Uterus (tissue), 4 donors: ENCODE measurements around the gene UGT1A8. TPM values are rescaled to one million over a fixed set of nuclear protein-coding genes. Genes with fewer than 3 reads are reported as not detected.
"Not testable (repeated sequence)": the region's sequence is repeated elsewhere in the genome, so short reads cannot be mapped to it uniquely, and the experiment has no call there.

Source experiments
- DNase-seq, 2 donors: peaks; one replicate each; pipeline ENCODE4 v3.0.0-alpha.2; 2019 to 2020
- H3K27ac ChIP-seq, 2 donors: fragments of 200-600 bp; sonication (generic); 1 replicate in 1 of 2; 2 replicates in 1 of 2; pipeline ENCODE4 v1.5.1; 2016 to 2018
- H3K27me3 ChIP-seq, 2 donors: fragments of 200-600 bp; sonication (generic); one replicate each; pipeline ENCODE4 v1.5.1; 2018 to 2019; ENCODE audit warnings: control low read depth in 1 of 2
- H3K36me3 ChIP-seq, 2 donors: fragments of 200-600 bp; sonication (generic); one replicate each; pipeline ENCODE4 v1.5.1; 2019; ENCODE audit warnings: control low read depth in 1 of 2
- H3K4me1 ChIP-seq, 2 donors: fragments of 200-600 bp; sonication (generic); one replicate each; pipeline ENCODE4 v1.5.1; 2018 to 2019; ENCODE audit warnings: control low read depth in 1 of 2
- H3K4me3 ChIP-seq, 2 donors: fragments of 200-600 bp; sonication (generic); 1 replicate in 1 of 2; 2 replicates in 1 of 2; pipeline ENCODE4 v1.5.1; 2018 to 2019; ENCODE audit warnings: mild to moderate bottlenecking in 1 of 2
- H3K9me3 ChIP-seq, 2 donors: fragments of 200-600 bp; sonication (generic); one replicate each; pipeline ENCODE4 v1.5.1; 2019; ENCODE audit warnings: control low read depth in 1 of 2
- POLR2A ChIP-seq, 2 donors: fragments of 450-650 bp; IDR thresholded peaks; one replicate each; pipeline ENCODE4 v1.6.1; 2016; ENCODE audit warnings: antibody characterized with exemption in 2 of 2, mild to moderate bottlenecking in 1 of 2, moderate library complexity in 1 of 2
- intact Hi-C: fragments of 100-400 bp; cut with DNase I; formaldehyde crosslinking; loops from one replicate; pipeline ENCODE4 v1.15.1; 2023; ENCODE audit warnings: low total_unique reads
- total RNA-seq, 4 donors: library from RNA; depleted of rRNA in 3 of 4; stranded (reverse); fragments of >200 nt in 3 of 4; gene quantifications; one replicate each; pipeline versions ENCODE4 v1.1.0 to v1.2.4, GENCODE V29; 2014 to 2023
- TF ChIP-seq, protein P1 (sequence below), 4 experiments: fragments of 200-600 bp in 2 of 4; fragments of 450-650 bp in 2 of 4; sonication (generic) in 2 of 4; IDR thresholded peaks; one replicate each; pipeline ENCODE4 v1.5.1; 2016 to 2019; ENCODE audit warnings: antibody characterized with exemption in 4 of 4, mild to moderate bottlenecking in 2 of 4, moderate library complexity in 1 of 4
- donor health status: DM: yes; HTN: yes; CAD: no.

UGT1A8 gene
- total RNA-seq, 4 donors from 2014 or later: not detected

DNA sequence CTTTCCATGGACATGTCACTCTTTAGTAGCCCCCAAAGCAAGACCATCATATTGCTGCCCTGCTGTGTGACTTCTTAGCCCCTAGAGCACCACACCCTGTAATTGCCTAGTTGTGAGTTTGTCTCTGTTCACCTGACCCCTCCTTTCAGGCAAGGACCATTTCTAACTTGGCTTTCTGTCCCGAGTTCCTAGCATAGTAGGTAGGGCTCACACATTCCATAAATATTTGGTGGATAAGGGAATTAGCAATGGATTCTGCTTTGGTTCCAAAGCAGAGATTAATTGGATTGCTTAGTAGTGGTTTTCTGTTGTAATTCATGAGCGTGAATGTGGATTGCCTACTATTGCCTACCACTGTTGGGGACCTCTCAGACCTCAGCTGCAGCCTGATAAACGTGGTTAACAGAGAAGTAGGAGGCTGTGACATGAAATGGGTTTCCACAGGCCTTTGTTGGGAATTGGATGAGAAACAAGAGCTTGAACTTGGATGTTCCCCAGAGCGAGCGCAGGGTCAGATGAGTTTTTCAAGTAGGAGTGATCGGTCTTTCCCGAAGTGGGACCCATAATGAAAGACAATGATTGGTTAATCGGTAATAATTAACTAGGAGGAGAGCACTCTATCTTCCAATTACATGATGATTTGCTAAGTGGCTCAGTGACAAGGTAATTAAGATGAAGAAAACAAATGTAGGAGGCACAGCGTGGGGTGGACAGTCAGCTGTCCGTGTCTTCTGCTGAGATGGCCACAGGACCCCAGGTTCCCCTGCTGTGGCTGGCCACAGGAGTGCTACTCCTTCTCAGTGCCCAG lies 129.2 kb downstream of the UGT1A8 start:
- Histone ChIP-seq H3K27ac (no peak overlapping the region), H3K9me3 (no peaks in the 10 kb centered on the region), H3K27me3 (no peaks in the 10 kb centered on the region), H3K4me1 (no peaks in the 10 kb centered on the region), H3K36me3 (no peaks in the 10 kb centered on the region), H3K4me3 (no peak overlapping the region)
- TF ChIP-seq, protein P1, sequence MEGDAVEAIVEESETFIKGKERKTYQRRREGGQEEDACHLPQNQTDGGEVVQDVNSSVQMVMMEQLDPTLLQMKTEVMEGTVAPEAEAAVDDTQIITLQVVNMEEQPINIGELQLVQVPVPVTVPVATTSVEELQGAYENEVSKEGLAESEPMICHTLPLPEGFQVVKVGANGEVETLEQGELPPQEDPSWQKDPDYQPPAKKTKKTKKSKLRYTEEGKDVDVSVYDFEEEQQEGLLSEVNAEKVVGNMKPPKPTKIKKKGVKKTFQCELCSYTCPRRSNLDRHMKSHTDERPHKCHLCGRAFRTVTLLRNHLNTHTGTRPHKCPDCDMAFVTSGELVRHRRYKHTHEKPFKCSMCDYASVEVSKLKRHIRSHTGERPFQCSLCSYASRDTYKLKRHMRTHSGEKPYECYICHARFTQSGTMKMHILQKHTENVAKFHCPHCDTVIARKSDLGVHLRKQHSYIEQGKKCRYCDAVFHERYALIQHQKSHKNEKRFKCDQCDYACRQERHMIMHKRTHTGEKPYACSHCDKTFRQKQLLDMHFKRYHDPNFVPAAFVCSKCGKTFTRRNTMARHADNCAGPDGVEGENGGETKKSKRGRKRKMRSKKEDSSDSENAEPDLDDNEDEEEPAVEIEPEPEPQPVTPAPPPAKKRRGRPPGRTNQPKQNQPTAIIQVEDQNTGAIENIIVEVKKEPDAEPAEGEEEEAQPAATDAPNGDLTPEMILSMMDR (IDR thresholded peaks at IDR 0.05): no peak
- TF ChIP-seq POLR2A (IDR thresholded peaks at IDR 0.05): no peak
- no peak for DNase-seq
- intact Hi-C loops: no loop called here

DNA sequence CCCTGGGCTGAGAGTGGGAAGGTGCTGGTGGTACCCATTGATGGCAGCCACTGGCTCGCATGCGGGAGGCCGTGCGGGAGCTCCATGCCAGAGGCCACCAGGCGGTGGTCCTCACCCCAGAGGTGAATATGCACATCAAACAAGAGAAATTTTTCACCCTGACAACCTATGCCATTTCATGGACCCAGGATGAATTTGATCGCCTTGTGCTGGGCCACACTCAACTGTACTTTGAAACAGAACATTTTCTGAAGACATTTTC lies 129.8 kb downstream of the UGT1A8 start:
- no peaks in the 10 kb centered on the region for H3K9me3 ChIP-seq
- no peak for TF ChIP-seq POLR2A (IDR thresholded peaks at IDR 0.05)
- TF ChIP-seq, protein P1 (IDR thresholded peaks at IDR 0.05): no peak
- no peak overlapping the region for H3K27ac ChIP-seq
- no peak overlapping the region for H3K4me3 ChIP-seq
- DNase-seq: no peak
- intact Hi-C loops: no loop called here
- no peaks in the 10 kb centered on the region for H3K4me1 ChIP-seq
- no peaks in the 10 kb centered on the region for H3K36me3 ChIP-seq
- no peaks in the 10 kb centered on the region for H3K27me3 ChIP-seq

DNA sequence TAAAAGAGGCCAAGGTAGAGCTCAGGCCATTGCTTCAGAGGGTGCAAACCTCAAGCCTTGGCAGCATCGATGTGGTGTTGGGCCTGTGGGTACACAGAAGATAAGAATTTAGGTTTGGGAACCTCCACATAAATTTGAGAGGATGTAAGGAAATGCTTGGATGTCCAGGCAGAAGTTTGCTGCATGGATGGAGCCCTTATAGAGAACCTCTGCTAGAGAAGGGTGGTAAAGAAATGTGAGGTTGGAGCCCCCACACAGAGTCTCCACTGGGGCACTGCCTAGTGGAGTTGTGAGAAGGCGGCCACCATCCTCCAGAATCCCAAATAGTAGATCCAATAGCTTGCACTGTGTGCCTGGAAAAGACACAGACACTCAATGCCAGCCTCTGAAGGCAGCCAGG lies 133.3 kb downstream of the UGT1A8 start:
- DNase-seq, H3K4me3 ChIP-seq, H3K27ac ChIP-seq, H3K27me3 ChIP-seq, H3K36me3 ChIP-seq, intact Hi-C loops, H3K9me3 ChIP-seq, H3K4me1 ChIP-seq: not testable (repeated sequence)

DNA sequence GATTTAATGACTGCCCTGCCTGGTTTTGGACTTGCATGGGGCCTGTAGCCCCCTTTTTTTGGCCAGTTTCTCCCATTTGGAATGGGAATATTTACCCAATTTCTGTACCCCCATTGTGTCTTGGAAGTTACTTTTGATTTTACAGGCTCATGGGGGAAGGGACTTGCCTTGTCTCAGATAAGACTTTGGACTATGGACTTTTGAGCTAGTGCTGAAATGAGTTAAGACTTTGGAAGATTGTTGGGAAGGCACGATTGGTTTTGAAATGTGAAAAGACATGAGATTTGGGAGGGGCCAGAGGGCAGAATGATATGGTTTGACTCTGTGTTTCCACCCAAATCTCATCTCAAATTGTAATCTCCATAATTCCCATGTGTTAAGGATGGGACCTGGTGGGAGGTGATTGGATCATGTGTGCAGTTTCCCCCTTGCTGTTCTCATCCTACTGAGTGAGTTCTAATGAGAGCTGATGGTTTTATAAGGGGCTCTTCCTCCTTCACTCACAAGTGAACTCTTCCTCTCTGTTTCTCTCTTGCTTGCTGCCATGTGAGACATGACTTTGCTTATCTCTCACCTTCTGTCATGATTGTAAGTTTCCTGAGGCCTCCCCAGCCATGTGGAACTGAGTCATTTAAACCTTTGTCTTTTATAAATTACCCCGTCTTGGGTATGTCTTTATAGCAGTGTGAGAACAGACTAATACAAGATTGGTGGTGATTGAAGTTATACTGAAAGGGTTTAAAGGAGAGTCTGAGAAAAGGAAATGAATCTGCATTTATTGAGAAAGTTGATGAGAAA lies 134.0 kb downstream of the UGT1A8 start:
- H3K36me3 ChIP-seq, H3K9me3 ChIP-seq, H3K27me3 ChIP-seq, intact Hi-C loops, H3K27ac ChIP-seq, DNase-seq, H3K4me1 ChIP-seq, H3K4me3 ChIP-seq: not testable (repeated sequence)

DNA sequence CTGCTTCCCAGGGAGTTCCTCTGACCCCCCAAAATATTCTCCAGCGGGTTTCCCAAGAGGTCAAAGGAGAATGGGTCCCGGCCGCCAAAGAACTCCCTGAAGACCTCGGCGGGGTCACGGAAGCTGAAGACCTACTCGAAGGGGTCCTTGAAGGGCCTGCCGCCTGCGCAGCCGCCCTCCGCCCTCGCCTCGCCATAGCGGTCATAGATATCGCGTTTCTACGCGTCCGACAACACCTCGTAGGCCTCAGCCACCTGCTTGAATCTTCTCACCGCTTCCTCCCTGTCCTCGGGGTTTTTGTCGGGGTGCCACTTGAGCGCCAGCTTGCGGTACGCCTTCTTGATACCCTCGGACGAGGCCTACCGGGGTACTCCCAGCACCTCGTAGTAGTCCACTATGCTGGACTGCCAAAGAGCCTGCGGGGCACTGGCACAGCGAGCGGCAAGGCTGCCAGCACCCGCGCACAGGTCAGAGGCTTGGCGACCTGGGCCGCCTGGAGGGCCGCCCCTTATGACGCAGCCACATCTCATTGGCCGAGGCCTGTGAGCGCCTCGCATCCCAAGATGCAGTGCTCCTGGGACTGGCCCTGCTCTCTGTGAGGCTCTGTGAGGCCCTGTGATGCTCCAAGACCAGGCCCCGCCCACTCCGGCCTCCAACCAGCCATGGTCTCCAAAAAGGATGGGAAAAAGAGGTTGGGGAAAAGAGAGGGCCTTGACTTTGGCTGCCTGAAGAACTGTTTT lies 137.6 kb downstream of the UGT1A8 start:
- Histone ChIP-seq H3K27ac (no peak overlapping the region), H3K9me3 (no peaks in the 10 kb centered on the region), H3K27me3 (no peaks in the 10 kb centered on the region), H3K36me3 (no peaks in the 10 kb centered on the region), H3K4me1 (no peaks in the 10 kb centered on the region), H3K4me3 (no peak overlapping the region)
- no peak for DNase-seq
- no peak for TF ChIP-seq POLR2A (IDR thresholded peaks at IDR 0.05)
- TF ChIP-seq, protein P1 (IDR thresholded peaks at IDR 0.05): no peak
- intact Hi-C loops: no loop called here
